Hematopoietic multipotent progenitor cell treated with erythropoietin and hydrocortisone succinate and interleukin-3 and kit ligand, for 17 days (in vitro differentiated cells): ENCODE data around the gene KCNQ4.

ENCODE experiments used
- DNase-seq: peaks from one replicate; pipeline ENCODE4 v3.0.0-alpha.2; 2015; ENCODE audit warnings: low spot score

KCNQ4 gene

DNA sequence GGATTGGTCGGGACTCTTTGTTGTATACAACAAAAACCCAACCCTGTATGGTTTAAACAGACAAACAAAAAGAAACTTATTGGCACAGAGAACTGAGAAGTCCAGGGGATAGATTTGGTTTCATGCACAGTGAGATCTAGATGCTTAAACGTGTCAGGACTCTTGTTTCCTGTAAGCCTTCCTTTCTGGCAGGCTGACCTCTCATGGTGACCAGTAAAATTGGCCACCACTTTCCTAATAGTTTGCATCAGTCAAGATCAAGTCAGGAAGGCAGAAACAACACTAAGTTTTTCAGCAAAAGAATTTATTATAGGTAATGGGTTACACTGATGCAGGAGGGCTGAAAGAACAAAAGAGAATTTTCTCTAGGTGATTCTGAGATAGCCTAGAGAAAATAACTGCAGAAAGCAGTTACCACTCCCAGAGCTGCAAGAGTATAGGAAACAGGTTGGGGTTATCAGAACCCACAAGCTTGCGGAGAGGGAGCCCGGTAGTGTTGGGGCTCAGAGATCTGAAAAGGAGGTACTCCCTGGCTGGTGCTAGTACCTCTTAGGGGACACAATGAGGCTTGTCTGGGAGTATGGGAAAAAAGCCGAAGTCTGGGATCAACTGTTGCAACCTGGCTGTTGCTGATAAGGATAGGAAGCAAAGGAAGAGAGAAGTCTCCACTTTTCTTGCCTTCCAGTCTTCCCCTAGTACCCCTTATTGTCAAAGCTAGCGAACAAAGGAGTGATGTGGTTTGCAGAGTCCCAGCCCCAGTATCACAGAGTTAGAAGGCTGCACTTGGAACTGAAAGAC lies 57.1 kb downstream of the KCNQ4 start:
- DNase-seq: no peak

GRCh38 chr1:40841602-40842001 lies 58.0 kb downstream of the KCNQ4 start:
- no peak for DNase-seq

DNA sequence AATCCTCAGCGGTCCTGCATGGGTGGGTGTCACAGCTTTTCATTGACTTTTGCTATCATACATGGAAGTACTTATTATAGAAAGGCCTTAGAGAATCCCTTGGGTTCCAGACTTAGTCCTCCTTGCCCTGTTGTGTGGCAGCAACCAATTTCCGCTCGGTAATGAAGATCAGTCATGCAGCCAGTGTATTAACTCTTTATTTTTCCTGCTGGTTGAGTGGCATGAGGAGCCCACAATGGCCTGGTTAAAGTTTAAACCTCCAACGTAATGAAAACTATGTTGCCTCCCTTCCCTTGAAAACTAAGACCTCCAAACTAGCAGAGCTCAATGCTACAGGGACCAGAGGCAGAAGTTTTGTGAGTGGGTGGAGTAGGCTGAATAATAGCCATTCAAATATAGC lies 58.6 kb downstream of the KCNQ4 start:
- DNase-seq: no peak

DNA sequence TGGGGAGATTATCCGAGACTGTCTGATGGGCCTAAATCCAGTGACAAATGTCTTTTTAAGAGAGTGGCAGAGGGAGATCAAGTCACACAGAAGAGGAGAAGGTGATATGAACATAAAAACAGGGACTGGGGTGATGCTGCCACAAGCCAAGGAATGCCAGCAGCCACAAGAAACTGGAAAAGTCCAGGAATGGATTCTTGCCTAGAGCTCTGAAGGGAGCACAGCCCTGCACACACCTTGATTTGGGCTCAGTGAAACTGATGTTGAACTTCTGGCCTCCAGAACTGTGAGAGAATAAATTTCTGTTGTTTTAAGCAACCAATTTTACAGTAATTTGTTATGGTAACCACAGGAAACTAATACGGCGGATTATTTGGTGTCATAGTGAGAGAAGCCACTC lies 59.1 kb downstream of the KCNQ4 start:
- no peak for DNase-seq

DNA sequence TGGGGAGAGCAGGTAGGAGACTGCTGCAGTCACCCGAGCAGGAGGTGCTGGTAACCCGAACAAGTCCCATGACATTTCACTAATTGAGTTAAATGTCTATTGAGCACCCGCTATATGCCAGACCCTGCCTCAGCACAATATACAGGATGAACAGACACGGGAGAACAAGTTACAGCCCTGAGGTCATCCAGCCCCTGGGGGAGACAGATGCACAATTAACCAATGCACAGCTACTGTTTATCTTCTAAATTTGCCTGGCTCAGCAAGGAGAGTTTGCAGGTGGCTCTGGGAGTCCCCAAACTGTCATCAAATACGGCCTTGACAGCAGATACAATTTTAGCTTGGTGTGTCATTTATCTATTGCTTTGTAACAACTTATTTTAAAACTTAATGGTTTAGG lies 60.5 kb downstream of the KCNQ4 start:
- DNase-seq: no peak

- no peak for DNase-seq
These were observed 61.6 kb downstream of the KCNQ4 start for GRCh38 chr1:40844887-40845878.

DNA sequence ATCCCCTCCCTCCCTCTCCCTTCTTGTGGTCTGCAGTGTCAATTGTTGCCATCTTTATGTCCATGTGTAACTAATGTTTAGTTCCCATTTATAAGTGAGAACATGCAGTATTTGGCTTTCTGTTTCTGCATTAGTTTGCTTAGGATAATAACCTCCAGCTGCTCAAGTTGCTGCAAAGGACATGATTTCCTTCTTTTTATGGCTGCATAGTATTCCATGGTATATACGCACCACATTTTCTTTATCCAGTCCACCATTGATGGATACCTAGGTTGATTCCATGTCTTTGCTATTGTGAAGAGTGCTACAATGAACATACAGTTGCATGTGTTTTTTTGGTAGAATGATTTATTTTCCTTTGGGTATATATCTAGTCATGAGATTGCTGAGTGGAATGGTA lies 62.3 kb downstream of the KCNQ4 start:
- no peak for DNase-seq

DNA sequence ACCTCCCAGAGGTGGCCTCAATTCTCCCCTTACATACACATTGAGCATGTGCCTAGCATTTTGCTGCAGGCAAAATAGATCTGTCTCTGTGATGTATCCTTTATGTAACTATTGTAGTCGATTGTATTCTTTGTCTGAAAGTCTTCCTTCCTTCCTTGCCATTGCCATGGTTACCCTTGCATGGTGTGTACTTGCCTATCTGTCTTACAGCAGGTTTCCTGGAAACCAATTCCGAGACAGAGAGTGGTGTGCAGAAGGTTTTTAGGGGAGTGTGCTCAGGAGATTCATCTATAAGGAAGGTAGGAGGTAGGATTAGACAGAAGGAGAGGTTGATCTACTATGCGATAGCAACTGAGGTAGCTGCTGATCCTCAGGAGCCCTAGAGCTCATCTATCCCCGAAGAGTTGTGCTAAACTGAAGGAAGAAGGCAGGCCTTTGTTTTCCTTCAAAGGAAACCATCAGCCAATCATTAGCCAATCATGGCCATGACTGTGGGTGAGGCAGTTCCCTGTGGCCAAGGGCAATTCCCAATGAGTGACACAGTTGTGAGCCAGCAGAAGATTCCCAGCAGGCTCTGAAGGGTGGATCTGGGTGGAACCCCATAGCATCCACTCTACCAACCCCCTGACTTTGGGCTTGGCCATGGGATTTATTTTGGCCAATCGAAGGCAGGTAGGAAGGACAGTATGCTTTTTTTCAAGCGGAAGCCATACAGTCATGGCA lies 63.6 kb downstream of the KCNQ4 start:
- no peak for DNase-seq

DNA sequence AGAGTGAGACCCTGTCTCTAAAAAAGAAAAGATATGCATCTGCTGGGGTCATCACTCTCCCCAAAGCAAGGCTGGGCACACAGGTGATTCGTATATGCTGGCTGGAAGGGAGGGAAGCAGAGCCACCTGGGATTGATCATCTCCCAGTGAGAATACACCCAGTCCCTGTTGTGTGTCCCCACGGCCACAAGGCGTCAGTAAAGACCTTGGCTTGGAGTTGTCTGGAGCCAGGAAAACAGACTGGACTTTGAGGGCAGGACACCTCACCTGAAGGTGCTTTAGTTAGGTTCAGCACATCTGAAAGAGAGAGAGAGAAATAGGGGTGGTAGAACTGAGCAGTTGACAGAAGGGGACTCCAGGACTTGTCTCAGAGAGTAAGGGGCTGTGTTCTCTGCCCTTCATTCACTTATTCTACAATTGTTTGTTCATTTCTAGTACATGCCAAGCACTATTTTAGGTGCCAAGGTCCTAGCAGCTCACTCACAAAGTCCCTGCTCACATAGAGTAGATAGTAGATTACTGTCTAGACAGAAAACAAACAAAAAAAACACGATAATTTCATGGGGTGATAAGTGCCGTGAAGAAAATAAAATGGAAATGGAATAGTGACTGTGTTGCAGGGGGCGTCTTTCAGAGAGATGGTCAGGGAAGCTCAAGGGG lies 65.1 kb downstream of the KCNQ4 start:
- peak; percentile 62 for DNase-seq

GRCh38 chr1:40849801-40850592 lies 66.4 kb downstream of the KCNQ4 start:
- peak; percentile 84 for DNase-seq

DNA sequence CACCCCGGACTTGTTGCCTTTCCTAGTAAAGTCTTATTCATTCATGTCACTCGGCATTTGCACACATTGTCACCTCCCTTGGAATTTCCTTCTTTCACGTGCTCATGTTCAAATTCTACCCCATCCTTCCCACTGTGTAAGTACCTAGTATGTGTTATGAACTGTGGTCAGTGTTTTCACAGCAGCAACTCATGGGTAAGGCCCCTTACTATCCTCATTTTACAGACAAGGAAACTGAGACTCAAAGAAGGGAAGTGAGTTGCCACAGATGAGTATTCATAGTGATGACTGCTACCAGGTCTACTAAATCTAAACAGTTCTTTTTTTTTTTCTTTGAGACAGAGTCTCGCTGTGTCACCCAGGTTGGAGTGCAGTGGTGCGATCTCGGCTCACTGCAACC lies 68.1 kb downstream of the KCNQ4 start:
- no peak for DNase-seq

GRCh38 chr1:40853113-40853884 lies 69.7 kb downstream of the KCNQ4 start:
- DNase-seq: no peak

DNA sequence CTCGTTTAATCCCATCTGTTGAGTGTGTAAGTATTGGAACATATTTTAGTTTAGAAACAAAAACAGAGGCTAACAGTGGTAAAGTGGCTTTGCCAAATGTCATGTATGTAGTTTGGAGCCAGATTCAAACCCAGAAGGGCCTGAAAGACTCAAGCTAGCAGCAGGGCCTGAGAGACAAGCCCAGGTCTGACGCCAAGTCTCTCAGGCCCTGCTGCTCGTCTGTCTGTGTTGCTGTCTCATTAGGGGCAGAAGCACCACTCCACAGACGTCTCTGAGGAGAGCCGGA lies 70.2 kb downstream of the KCNQ4 start:
- DNase-seq: no peak

- no peak for DNase-seq
These were observed 71.9 kb downstream of the KCNQ4 start for GRCh38 chr1:40855513-40855912.

DNA sequence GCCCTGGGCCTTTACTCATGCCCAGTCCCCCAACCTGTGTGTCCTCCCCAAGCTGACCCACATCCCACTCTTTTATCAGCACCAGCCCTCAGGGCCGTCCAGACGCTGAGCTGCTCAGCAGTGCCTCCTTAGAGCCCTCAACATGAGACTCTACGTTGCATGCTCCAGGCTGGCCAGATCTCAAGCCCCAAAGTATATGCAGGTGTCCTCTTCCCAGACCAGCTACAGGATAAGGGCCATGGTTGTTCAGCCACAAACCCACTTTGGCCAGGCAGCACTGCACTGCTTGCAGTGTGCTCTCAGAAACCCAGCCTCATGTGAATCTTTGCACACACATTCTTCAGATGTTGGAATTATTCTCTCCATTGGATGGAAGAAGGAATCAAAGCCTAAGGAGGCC lies 72.5 kb downstream of the KCNQ4 start:
- DNase-seq: no peak

- no peak for DNase-seq
These were observed 73.2 kb downstream of the KCNQ4 start for GRCh38 chr1:40856656-40857302.

DNA sequence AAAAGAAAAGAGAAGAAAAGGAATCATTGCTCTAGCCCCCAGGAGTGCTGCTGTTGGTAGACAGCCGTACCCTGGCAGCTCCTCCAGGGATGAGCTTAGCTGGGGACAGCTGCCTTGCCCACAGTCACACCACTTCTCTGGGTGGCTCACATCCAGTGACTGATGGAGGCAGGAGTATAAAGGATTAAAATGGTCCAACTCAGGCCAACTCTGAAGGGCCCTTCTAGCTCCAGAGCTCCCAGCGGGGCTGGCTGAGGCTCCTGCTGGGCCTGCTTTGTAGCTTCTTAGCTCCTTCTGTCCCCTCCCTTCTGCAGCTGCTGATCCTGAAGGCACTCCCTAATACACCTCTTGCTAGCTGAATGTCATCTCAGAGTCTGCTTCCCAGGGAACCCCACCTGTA lies 74.2 kb downstream of the KCNQ4 start:
- no peak for DNase-seq

- no peak for DNase-seq
These were observed 75.3 kb downstream of the KCNQ4 start for GRCh38 chr1:40858856-40859416.

- no peak for DNase-seq
These were observed 77.2 kb downstream of the KCNQ4 start for GRCh38 chr1:40860706-40861223.
